HepG2 (cell line): ENCODE data around the gene SMARCA4. TPM values are rescaled to one million over a fixed set of nuclear protein-coding genes. Genes with fewer than 3 reads are reported as not detected.

Experiments used
- ARID3A ChIP-seq: IDR thresholded peaks from 2 replicates; pipeline ENCODE4 v1.6.1; 2012; ENCODE audit warnings: low read depth, low read length, improper control_type of control experiment
- ATF7 ChIP-seq, 2 experiments: fragments of 450-650 bp in 1 of 2; sonication (generic) in 1 of 2; formaldehyde crosslinking in 1 of 2; IDR thresholded peaks; 2 replicates each; pipeline versions ENCODE4 v1.4.0 to v1.6.1; 2016 to 2020; ENCODE audit warnings: antibody characterized with exemption in 1 of 2, mild to moderate bottlenecking in 1 of 2, missing genetic modification reagents in 1 of 2
- CEBPB ChIP-seq: IDR thresholded peaks from 2 replicates; pipeline ENCODE4 v1.6.1; 2011; ENCODE audit warnings: low read depth, low read length, improper control_type of control experiment, borderline replicate concordance
- EP300 ChIP-seq, 3 experiments: sonication (generic) in 1 of 3; formaldehyde crosslinking in 1 of 3; IDR thresholded peaks; 2 replicates each; pipeline versions ENCODE4 v1.5.1 to v1.6.1; 2011 to 2020; ENCODE audit warnings: low read depth in 2 of 3, low read length in 2 of 3, borderline replicate concordance in 1 of 3, improper control_type of control experiment in 1 of 3, mild to moderate bottlenecking in 1 of 3, missing genetic modification reagents in 1 of 3, moderate library complexity in 1 of 3
- ERF ChIP-seq: IDR thresholded peaks from 2 replicates; pipeline ENCODE4 v1.6.1; 2018; ENCODE audit warnings: missing biosample characterization, missing genetic modification reagents
- ETV5 ChIP-seq: IDR thresholded peaks from 2 replicates; pipeline ENCODE4 v1.6.1; 2018; ENCODE audit warnings: missing biosample characterization, missing genetic modification reagents, inconsistent platforms, borderline replicate concordance
- FOXK2 ChIP-seq: fragments of 450-650 bp; IDR thresholded peaks from 2 replicates; pipeline ENCODE4 v1.6.1; 2016
- HNF4A ChIP-seq: sonication (generic); formaldehyde crosslinking; IDR thresholded peaks from 2 replicates; pipeline ENCODE4 v1.4.0; 2020; ENCODE audit warnings: missing genetic modification reagents
- HNF4G ChIP-seq, 2 experiments: sonication (generic) in 1 of 2; formaldehyde crosslinking in 1 of 2; IDR thresholded peaks; 2 replicates each; pipeline versions ENCODE4 v1.4.0 to v1.6.1; 2011 to 2020; ENCODE audit warnings: borderline replicate concordance in 2 of 2, low read depth in 2 of 2, mild to moderate bottlenecking in 2 of 2, low read length in 1 of 2, missing genetic modification reagents in 1 of 2, moderate library complexity in 1 of 2
- KAT2B ChIP-seq: fragments of 150-350 bp; IDR thresholded peaks from 2 replicates; pipeline ENCODE4 v1.6.1; 2014; ENCODE audit warnings: low read depth, low read length, borderline replicate concordance
- MXD1 ChIP-seq: sonication (generic); formaldehyde crosslinking; IDR thresholded peaks from 2 replicates; pipeline ENCODE4 v1.4.0; 2020; ENCODE audit warnings: mild to moderate bottlenecking, missing genetic modification reagents
- PAXIP1 ChIP-seq: sonication (generic); formaldehyde crosslinking; conservative IDR thresholded peaks from 2 replicates; pipeline ENCODE4 v1.4.0; 2020; ENCODE audit warnings: mild to moderate bottlenecking, missing genetic modification reagents, moderate library complexity
- PITX1 ChIP-seq: sonication (generic); formaldehyde crosslinking; IDR thresholded peaks from 2 replicates; pipeline ENCODE4 v1.5.1; 2020; ENCODE audit warnings: mild to moderate bottlenecking, missing genetic modification reagents
- RFX1 ChIP-seq: fragments of 450-650 bp; IDR thresholded peaks from 2 replicates; pipeline ENCODE4 v1.6.1; 2017
- RFX3 ChIP-seq: IDR thresholded peaks from 2 replicates; pipeline ENCODE4 v1.6.1; 2016; ENCODE audit warnings: missing biosample characterization, missing genetic modification reagents
- SIN3B ChIP-seq: fragments of 150-350 bp; IDR thresholded peaks from 2 replicates; pipeline ENCODE4 v1.6.1; 2014; ENCODE audit warnings: low read length
- SMARCC2 ChIP-seq: fragments of 450-650 bp; IDR thresholded peaks from 2 replicates; pipeline ENCODE4 v1.6.1; 2017; ENCODE audit warnings: antibody characterized with exemption, mild to moderate bottlenecking
- TFAP4 ChIP-seq: sonication (generic); IDR thresholded peaks from 2 replicates; pipeline ENCODE4 v1.6.1; 2016; ENCODE audit warnings: low read depth, borderline replicate concordance
- TMF1 ChIP-seq: sonication (generic); formaldehyde crosslinking; IDR thresholded peaks from 2 replicates; pipeline ENCODE4 v1.8.1; 2022; ENCODE audit warnings: low read depth, missing genetic modification reagents
- TOPORS ChIP-seq: sonication (generic); formaldehyde crosslinking; IDR thresholded peaks from 2 replicates; pipeline ENCODE4 v1.8.0; 2023; ENCODE audit warnings: mild to moderate bottlenecking, missing genetic modification reagents
- ZNF180 ChIP-seq: sonication (generic); formaldehyde crosslinking; IDR thresholded peaks from 2 replicates; pipeline ENCODE4 v1.4.0; 2020; ENCODE audit warnings: low read depth, missing genetic modification reagents, borderline replicate concordance
- ZNF597 ChIP-seq: sonication (generic); formaldehyde crosslinking; IDR thresholded peaks from 2 replicates; pipeline ENCODE4 v1.5.0; 2020; ENCODE audit warnings: missing genetic modification reagents
- ZNF616 ChIP-seq: sonication (generic); formaldehyde crosslinking; IDR thresholded peaks from 2 replicates; pipeline ENCODE4 v1.5.0; 2020; ENCODE audit warnings: low read depth, mild to moderate bottlenecking, missing genetic modification reagents
- ZNF619 ChIP-seq: sonication (generic); formaldehyde crosslinking; IDR thresholded peaks from 2 replicates; pipeline ENCODE4 v1.4.0; 2020; ENCODE audit warnings: mild to moderate bottlenecking, missing genetic modification reagents
- polyA plus RNA-seq, 8 experiments: library from polyadenylated mRNA; depleted of rRNA in 3 of 8; stranded (reverse) in 7 of 8; unstranded in 1 of 8; fragments of >200 nt; fragmentation: Illumina TruSeq in 4 of 8; extraction: Trizol in 4 of 8; gene quantifications; 2 replicates each; pipeline versions ENCODE4 v1.2.1 to v1.2.3, GENCODE V29; 2011 to 2016; ENCODE audit warnings: low read depth in 4 of 8, missing spikeins in 1 of 8, mixed read lengths in 1 of 8; ENCODE audit not compliant: insufficient read depth in 1 of 8
- total RNA-seq, 5 experiments: library from RNA; depleted of rRNA; stranded (reverse); fragments of >200 nt; fragmentation: Illumina TruSeq; extraction: Trizol; gene quantifications; 2 replicates each; pipeline ENCODE4 v1.2.3, GENCODE V29; 2016; ENCODE audit warnings: low read depth in 1 of 5

SMARCA4 gene
- total and polyA plus RNA-seq, 2 of the 13 experiments (the other 11 are each of a cell fraction or from before 2014, with no cell fraction given) = 25.4 to 45.9 TPM

GRCh38 chr19:11092181-11092538 is 131.3 kb downstream of the SMARCA4 start (continued):
- TF ChIP-seq RFX3 (CRISPR knock-in tag) (peak; percentile 78), TMF1 (no peak), SMARCC2 (no peak), HNF4G (IDR thresholded peaks at IDR 0.05; ENCODE audit: borderline replicate concordance, low read depth, low read length) (peak; percentile 30; the same call in 1 of the 2 replicates), HNF4G (CRISPR knock-in tag; IDR thresholded peaks at IDR 0.05; ENCODE audit: borderline replicate concordance, low read depth) (no peak), HNF4A (no peak), CEBPB (no peak), SIN3B (no peak), TFAP4 (peak; percentile 43; the same call in 1 of the 2 replicates), ERF (no peak), PAXIP1 (0 out of 2 replicates have a peak, but pooled peaks have one; percentile 8), ARID3A (peak; percentile 67), ZNF597 (CRISPR knock-in tag) (no peak), ZNF616 (no peak), KAT2B (peak; percentile 40; the same call in 1 of the 2 replicates), RFX1 (peak; percentile 71), ATF7 (IDR thresholded peaks at IDR 0.05) (peak; percentile 53), ATF7 (CRISPR knock-in tag; IDR thresholded peaks at IDR 0.05) (no peak), MXD1 (CRISPR knock-in tag) (no peak), PITX1 (CRISPR knock-in tag) (no peak), ZNF180 (CRISPR knock-in tag) (no peak), ZNF619 (CRISPR knock-in tag) (no peak), TOPORS (CRISPR knock-in tag) (no peak), ETV5 (CRISPR knock-in tag) (peak; percentile 74), EP300 (IDR thresholded peaks at IDR 0.05; ENCODE audit: low read depth in 2 of 2, low read length in 2 of 2) (peak in 1 of 2 experiments; percentile 35; a peak in 1 of 4 replicates), EP300 (CRISPR knock-in tag; IDR thresholded peaks at IDR 0.05; ENCODE audit: borderline replicate concordance) (no peak), FOXK2 (no peak)
